Measurements from ENCODE around the gene FBN1. TPM values are rescaled to one million over a fixed set of nuclear protein-coding genes. Genes with fewer than 3 reads are reported as not detected.

Gene FBN1
- polyA plus RNA-seq, 1 experiment = 565 TPM

GRCh38 chr15:48570822-48571221 is 74.7 kb downstream of the FBN1 start:
- Histone ChIP-seq H3K4me3 (ENCODE audit: low read depth, low read length) (no peak overlapping the region), H3K27me3 (ENCODE audit: control insufficient read depth, insufficient read depth, low read length) (no peaks in the 10 kb centered on the region), H3K36me3 (ENCODE audit: control insufficient read depth, insufficient read depth, low read length) (peaks cover 4% of the 10 kb centered on the region; the same call in 1 of the 2 replicates)
- no peak for DNase-seq (ENCODE audit: low read depth)
- POLR2A ChIA-PET = no interaction called here
- no peak for TF ChIP-seq CTCF (IDR thresholded peaks at IDR 0.05; ENCODE audit: insufficient read depth, low read depth, low read length)
- CTCF ChIA-PET = no interaction called here

- no peaks in the 10 kb centered on the region for H3K27me3 ChIP-seq (ENCODE audit: control insufficient read depth, insufficient read depth, low read length)
- H3K4me3 ChIP-seq (ENCODE audit: low read depth, low read length) = no peak overlapping the region
- DNase-seq (ENCODE audit: low read depth) = no peak
- ChIA-PET POLR2A (no interaction called here), CTCF (interaction anchor here (0.6 to 1.1 kb wide), 2 partner anchors 12 to 206 kb away, joined by 3 to 4 read pairs; no protein-coding TSS in a partner anchor)
- no peak for TF ChIP-seq CTCF (IDR thresholded peaks at IDR 0.05; ENCODE audit: insufficient read depth, low read depth, low read length)
- H3K36me3 ChIP-seq (ENCODE audit: control insufficient read depth, insufficient read depth, low read length) = peaks cover 4% of the 10 kb centered on the region; the same call in 1 of the 2 replicates
Observed at GRCh38 chr15:48569591-48570302, 75.8 kb downstream of the FBN1 start.

- no peak overlapping the region for H3K4me3 ChIP-seq (ENCODE audit: low read depth, low read length)
- POLR2A ChIA-PET = no interaction called here
- H3K27me3 ChIP-seq (ENCODE audit: control insufficient read depth, insufficient read depth, low read length) = no peaks in the 10 kb centered on the region
- DNase-seq (ENCODE audit: low read depth) = no peak
- no peaks in the 10 kb centered on the region; the same call in 1 of the 2 replicates for H3K36me3 ChIP-seq (ENCODE audit: control insufficient read depth, insufficient read depth, low read length)
- TF ChIP-seq CTCF (IDR thresholded peaks at IDR 0.05; ENCODE audit: insufficient read depth, low read depth, low read length) = no peak
- CTCF ChIA-PET = no interaction called here
Observed at GRCh38 chr15:48566668-48567067, 78.8 kb downstream of the FBN1 start.

GRCh38 chr15:48565560-48566482 is 79.7 kb downstream of the FBN1 start:
- H3K36me3 ChIP-seq (ENCODE audit: control insufficient read depth, insufficient read depth, low read length) = no peaks in the 10 kb centered on the region; the same call in 1 of the 2 replicates
- no peak overlapping the region for H3K4me3 ChIP-seq (ENCODE audit: low read depth, low read length)
- DNase-seq (ENCODE audit: low read depth) = peak; percentile 76
- CTCF ChIA-PET = interaction anchor here (0.9 to 1.8 kb wide), 2 partner anchors 10 to 58 kb away, joined by 3 to 5 read pairs; no protein-coding TSS in a partner anchor
- POLR2A ChIA-PET = no interaction called here
- TF ChIP-seq CTCF (IDR thresholded peaks at IDR 0.05; ENCODE audit: insufficient read depth, low read depth, low read length) = 0 out of 2 replicates have a peak, but pooled peaks have one; percentile 10
- no peaks in the 10 kb centered on the region for H3K27me3 ChIP-seq (ENCODE audit: control insufficient read depth, insufficient read depth, low read length)

- Histone ChIP-seq H3K36me3 (ENCODE audit: control insufficient read depth, insufficient read depth, low read length) (no peaks in the 10 kb centered on the region), H3K4me3 (ENCODE audit: low read depth, low read length) (no peak overlapping the region), H3K27me3 (ENCODE audit: control insufficient read depth, insufficient read depth, low read length) (no peaks in the 10 kb centered on the region)
- no peak for DNase-seq (ENCODE audit: low read depth)
- no peak for TF ChIP-seq CTCF (IDR thresholded peaks at IDR 0.05; ENCODE audit: insufficient read depth, low read depth, low read length)
- POLR2A ChIA-PET = no interaction called here
- CTCF ChIA-PET = interaction anchor here (0.9 to 1.8 kb wide), 2 partner anchors 9 to 57 kb away, joined by 3 to 5 read pairs; no protein-coding TSS in a partner anchor
Observed at GRCh38 chr15:48564690-48565089, 80.8 kb downstream of the FBN1 start.
